Measurements from ENCODE around the gene CRNKL1. TPM values are rescaled to one million over a fixed set of nuclear protein-coding genes. Genes with fewer than 3 reads are reported as not detected.

Gene CRNKL1
- total RNA-seq, 2 donors from 2014 or later: 22.0 to 27.1 TPM

- H3K9me3 ChIP-seq: no peaks in the 10 kb centered on the region
- no peak overlapping the region for H3K4me3 ChIP-seq
- WGBS: 19% methylated on average over 9 of the region's 9 CpGs
- peak; percentile 38 for DNase-seq (ENCODE audit: low spot score)
- H3K36me3 ChIP-seq: no peaks in the 10 kb centered on the region
- no peaks in the 10 kb centered on the region for H3K27me3 ChIP-seq (replicated peaks; ENCODE audit: insufficient read depth)
- intact Hi-C loops (cut with DNase I): loop anchor here (5.0 kb wide), 1 partner anchor 305 kb away; no protein-coding TSS in a partner anchor
- peak overlapping the region; percentile 50 to 59 for H3K27ac ChIP-seq
- peaks cover 16% of the 10 kb centered on the region for H3K4me1 ChIP-seq (replicated peaks)
- TF ChIP-seq POLR2AphosphoS5 (IDR thresholded peaks at IDR 0.05) (peak; percentile 40), POLR2A (IDR thresholded peaks at IDR 0.05) (no peak)
These were observed 55.3 kb downstream of the CRNKL1 start for GRCh38 chr20:19996917-19997316.

GRCh38 chr20:19996222-19996621, 56.0 kb downstream of the CRNKL1 start:
- H3K4me3 ChIP-seq: no peak overlapping the region
- H3K4me1 ChIP-seq (replicated peaks): peaks cover 16% of the 10 kb centered on the region
- intact Hi-C loops (cut with DNase I): loop anchor here (5.0 kb wide), 1 partner anchor 304 kb away; no protein-coding TSS in a partner anchor
- no peak for TF ChIP-seq POLR2A (IDR thresholded peaks at IDR 0.05)
- TF ChIP-seq CTCF (IDR thresholded peaks at IDR 0.05): no peak
- TF ChIP-seq POLR2AphosphoS5 (IDR thresholded peaks at IDR 0.05): no peak
- no peaks in the 10 kb centered on the region for H3K9me3 ChIP-seq
- H3K27ac ChIP-seq: peak overlapping the region; percentile 50 to 59
- H3K36me3 ChIP-seq: no peaks in the 10 kb centered on the region
- no peak for DNase-seq (ENCODE audit: low spot score)
- 88% methylated on average over 8 of the region's 8 CpGs for WGBS
- no peaks in the 10 kb centered on the region for H3K27me3 ChIP-seq (replicated peaks; ENCODE audit: insufficient read depth)

GRCh38 chr20:19995220-19995863, 56.9 kb downstream of the CRNKL1 start:
- H3K27me3 ChIP-seq (replicated peaks; ENCODE audit: insufficient read depth): no peaks in the 10 kb centered on the region
- DNase-seq (ENCODE audit: low spot score): peak; percentile 24
- TF ChIP-seq CTCF (IDR thresholded peaks at IDR 0.05): peak; percentile 68 to 78 (median 74)
- TF ChIP-seq POLR2A (IDR thresholded peaks at IDR 0.05): no peak
- TF ChIP-seq POLR2AphosphoS5 (IDR thresholded peaks at IDR 0.05): peak; percentile 23
- WGBS: 35% methylated on average over 5 of the region's 5 CpGs
- no peaks in the 10 kb centered on the region for H3K9me3 ChIP-seq
- H3K36me3 ChIP-seq: no peaks in the 10 kb centered on the region
- H3K27ac ChIP-seq: no peak overlapping the region
- no peak overlapping the region for H3K4me3 ChIP-seq
- intact Hi-C loops (cut with DNase I): loop anchor here (5.0 kb wide), 1 partner anchor 303 kb away; no protein-coding TSS in a partner anchor
- peaks cover 16% of the 10 kb centered on the region for H3K4me1 ChIP-seq (replicated peaks)

GRCh38 chr20:19993958-19994669, 58.2 kb downstream of the CRNKL1 start:
- Histone ChIP-seq H3K27me3 (replicated peaks; ENCODE audit: insufficient read depth) (no peaks in the 10 kb centered on the region), H3K4me3 (no peak overlapping the region), H3K9me3 (no peaks in the 10 kb centered on the region), H3K36me3 (no peaks in the 10 kb centered on the region), H3K4me1 (replicated peaks) (peaks cover 12% of the 10 kb centered on the region), H3K27ac (peak overlapping the region; percentile 59 to 61)
- no peak for TF ChIP-seq POLR2AphosphoS5 (IDR thresholded peaks at IDR 0.05)
- TF ChIP-seq CTCF (IDR thresholded peaks at IDR 0.05): no peak
- no peak for TF ChIP-seq POLR2A (IDR thresholded peaks at IDR 0.05)
- DNase-seq (ENCODE audit: low spot score): no peak
- WGBS: 51% methylated on average over 12 of the region's 12 CpGs
- intact Hi-C loops (cut with DNase I): loop anchor here (5.0 kb wide), 3 partner anchors 52 to 212 kb away; no protein-coding TSS in a partner anchor

All from prostate gland (tissue), 2 donors.